Adrenal gland (tissue), 5 donors: ENCODE results near the gene AUNIP.

Source experiments
- CTCF ChIP-seq, 6 experiments: fragments of 450-650 bp in 4 of 6; fragments of 200-600 bp in 2 of 6; sonication (generic) in 1 of 6; IDR thresholded peaks; 1 replicate in 5 of 6; 2 replicates in 1 of 6; pipeline versions ENCODE4 v1.5.1 to v1.8.0; 2016 to 2021; ENCODE audit warnings: antibody characterized with exemption in 6 of 6, mild to moderate bottlenecking in 2 of 6, moderate library complexity in 1 of 6
- POLR2A ChIP-seq, 2 donors: fragments of 450-650 bp; IDR thresholded peaks; one replicate each; pipeline ENCODE4 v1.6.1; 2017; ENCODE audit warnings: antibody characterized with exemption in 2 of 2, mild to moderate bottlenecking in 2 of 2, moderate library complexity in 1 of 2
- donor health status: DM: no; HTN: no; CAD: no.

GRCh38 chr1:25815208-25816111, 43.8 kb downstream of the AUNIP start:
- TF ChIP-seq CTCF (IDR thresholded peaks at IDR 0.05) (no peak), POLR2A (IDR thresholded peaks at IDR 0.05) (no peak)
